ENCODE data around the gene LCE3D.
"Not testable (repeated sequence)": the region's sequence is repeated elsewhere in the genome, so short reads cannot be mapped to it uniquely, and the experiment has no call there.

The LCE3D gene, protein sequence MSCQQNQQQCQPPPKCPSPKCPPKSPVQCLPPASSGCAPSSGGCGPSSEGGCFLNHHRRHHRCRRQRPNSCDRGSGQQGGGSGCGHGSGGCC

DNA sequence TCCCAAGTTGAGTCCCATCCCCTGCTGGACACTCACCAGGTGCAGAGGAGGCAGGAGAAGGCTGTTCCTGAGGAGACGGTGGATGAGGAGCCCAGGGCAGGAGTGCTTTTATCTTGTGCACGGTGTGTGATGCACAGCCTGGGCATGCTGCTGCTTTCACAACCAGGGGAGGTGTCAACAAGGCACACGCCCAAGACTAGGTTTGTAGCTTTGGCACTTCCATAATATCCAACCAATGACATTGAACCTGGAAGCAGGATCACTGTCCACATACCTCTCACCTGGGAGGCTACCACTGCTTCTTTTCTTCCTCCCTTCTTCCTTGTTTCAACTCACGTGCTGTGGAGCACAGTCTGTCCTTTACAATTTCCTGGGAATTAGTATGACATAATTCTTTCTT is at the start of gene LCE3D:
LCE3D (minus strand) TSS at position 84 of the 400 bp plus-strand sequence. CDS start 580 bp downstream, outside the sequence.
- Mint-ChIP-seq H3K4me1 (no peaks in the 10 kb centered on the region), H3K27me3 (peaks cover 33% of the 10 kb centered on the region), H3K36me3 (ENCODE audit: insufficient read depth) (peaks cover 1% of the 10 kb centered on the region), H3K9me3 (no peaks in the 10 kb centered on the region), H3K27ac (ENCODE audit: low read depth) (no peak within 1 kb of the TSS), H3K4me3 (no peak within 1 kb of the TSS)
- DNase-seq (ENCODE audit: low spot score in 2 of 2) (no peak), ATAC-seq (replicated peaks; ENCODE audit: extremely low read depth, poor library complexity, severe bottlenecking) (no peak)

DNA sequence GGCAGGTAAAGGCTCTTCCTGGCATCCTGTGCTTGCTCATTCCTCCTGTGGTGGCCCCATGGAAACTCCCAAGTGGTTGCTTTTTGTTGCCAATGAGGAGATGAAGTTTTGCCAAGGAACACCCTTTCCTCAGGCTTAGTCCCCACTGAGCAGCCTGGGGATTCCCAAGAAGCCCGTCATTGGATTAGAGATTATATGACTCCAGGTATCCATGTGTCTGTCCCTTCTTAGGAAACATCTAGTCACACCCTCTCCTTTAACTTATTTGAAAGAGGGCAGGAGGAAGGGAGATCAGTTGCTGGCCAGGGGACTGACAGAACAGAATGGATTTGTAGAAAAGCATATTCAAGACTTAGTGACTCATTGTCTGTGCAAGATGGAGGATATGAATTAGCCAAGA is 46.4 kb upstream of the LCE3D start:
- Mint-ChIP-seq H3K4me1 (peaks cover 4% of the 10 kb centered on the region), H3K27ac (ENCODE audit: low read depth) (no peak overlapping the region), H3K4me3 (no peak overlapping the region), H3K9me3 (no peaks in the 10 kb centered on the region), H3K27me3 (peaks cover 76% of the 10 kb centered on the region), H3K36me3 (ENCODE audit: insufficient read depth) (no peaks in the 10 kb centered on the region)
- DNase-seq (ENCODE audit: low spot score in 2 of 2) (no peak), ATAC-seq (replicated peaks; ENCODE audit: extremely low read depth, poor library complexity, severe bottlenecking) (no peak)

DNA sequence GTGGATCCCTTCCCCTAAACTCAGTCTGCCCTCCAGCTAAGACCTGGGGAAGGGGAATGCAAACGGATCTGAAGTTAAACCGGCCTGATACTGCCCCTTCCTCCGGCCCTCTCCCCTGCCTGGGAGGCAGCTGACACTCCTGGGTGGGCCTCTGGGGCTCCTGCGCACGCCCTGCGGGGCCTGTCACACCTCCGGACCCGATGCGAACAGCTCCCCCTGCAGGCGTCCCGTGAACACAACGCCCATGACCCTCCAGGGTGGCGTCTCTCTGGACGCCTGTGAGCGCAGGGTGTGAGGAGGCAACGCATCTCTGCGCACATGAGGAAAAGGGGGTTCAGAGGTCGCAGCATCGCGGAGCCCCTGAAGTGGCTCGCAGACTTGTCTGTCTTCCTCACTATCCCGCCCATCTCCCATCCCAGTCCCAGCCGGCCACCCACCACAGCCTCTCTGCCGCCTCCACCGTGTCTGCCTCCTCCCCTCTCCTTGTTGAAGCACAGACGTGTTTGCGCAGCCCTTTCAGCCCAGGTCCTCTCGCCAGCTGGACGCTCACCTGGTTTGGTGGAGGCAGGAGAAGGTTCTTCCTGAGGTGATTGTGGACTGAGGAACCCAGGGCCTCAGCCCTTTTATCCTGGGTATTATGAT is 43.0 kb upstream of the LCE3D start:
- Mint-ChIP-seq H3K9me3 (peaks cover 5% of the 10 kb centered on the region), H3K36me3 (ENCODE audit: insufficient read depth) (no peaks in the 10 kb centered on the region), H3K27ac (ENCODE audit: low read depth) (no peak overlapping the region), H3K4me3 (no peak overlapping the region), H3K4me1 (peaks cover 4% of the 10 kb centered on the region), H3K27me3 (peaks cover 57% of the 10 kb centered on the region)
- ATAC-seq (replicated peaks; ENCODE audit: extremely low read depth, poor library complexity, severe bottlenecking) (no peak), DNase-seq (ENCODE audit: low spot score in 2 of 2) (no peak)

DNA sequence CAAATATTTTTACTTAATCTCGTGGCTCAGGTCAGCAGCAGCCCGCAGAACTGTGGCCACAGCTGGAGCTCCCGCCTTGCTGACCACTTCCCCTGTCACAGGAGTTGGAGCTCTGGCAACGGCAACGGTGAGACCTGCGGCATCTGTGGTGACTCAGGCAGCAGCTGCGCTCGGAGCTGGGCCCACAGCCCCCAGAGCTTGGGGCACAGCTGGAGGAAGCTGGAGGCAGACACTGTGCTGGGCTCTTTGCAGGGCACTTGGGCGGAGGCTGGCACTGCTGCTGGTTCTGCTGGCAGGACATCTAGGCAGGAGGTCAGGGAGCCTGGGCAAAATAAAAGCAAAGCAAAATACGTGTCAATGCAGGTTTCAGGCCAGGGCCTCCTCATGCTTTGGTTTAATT is 42.5 kb upstream of the LCE3D start, which contains the start of gene LCE3A:
LCE3A (minus strand) TSS at position 301 of the 400 bp plus-strand sequence; CDS start at position 301, 0 bp downstream.
- H3K4me1 Mint-ChIP-seq = peaks cover 4% of the 10 kb centered on the region
- no peak within 1 kb of the TSS for H3K4me3 Mint-ChIP-seq
- DNase-seq (ENCODE audit: low spot score in 2 of 2) (no peak), ATAC-seq (replicated peaks; ENCODE audit: extremely low read depth, poor library complexity, severe bottlenecking) (no peak)
- no peaks in the 10 kb centered on the region for H3K36me3 Mint-ChIP-seq (ENCODE audit: insufficient read depth)
- no peak within 1 kb of the TSS for H3K27ac Mint-ChIP-seq (ENCODE audit: low read depth)
- peaks cover 52% of the 10 kb centered on the region for H3K27me3 Mint-ChIP-seq
- peaks cover 8% of the 10 kb centered on the region for H3K9me3 Mint-ChIP-seq

DNA sequence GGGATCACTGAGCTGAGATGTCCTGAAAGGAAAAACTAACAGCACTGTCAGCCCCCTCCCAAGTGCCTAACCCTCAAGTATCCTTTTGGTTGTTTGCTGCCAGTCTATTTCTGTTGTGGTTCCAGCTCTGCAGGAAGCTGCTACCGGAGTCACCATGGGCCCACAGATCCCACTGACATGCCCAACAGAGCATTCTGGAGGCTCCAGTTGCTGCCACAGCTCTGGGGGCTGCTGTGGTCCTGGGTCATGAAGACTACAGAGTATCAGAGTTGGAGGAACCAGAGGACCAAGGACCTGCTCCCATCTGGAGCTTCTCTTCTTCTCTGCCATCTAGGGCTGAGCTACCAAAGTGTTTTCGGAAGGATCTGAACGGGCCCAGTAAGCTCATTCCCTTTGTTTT is 41.7 kb upstream of the LCE3D start:
- Mint-ChIP-seq H3K36me3 (ENCODE audit: insufficient read depth) (no peaks in the 10 kb centered on the region), H3K9me3 (peaks cover 12% of the 10 kb centered on the region), H3K27ac (ENCODE audit: low read depth) (no peak overlapping the region), H3K4me1 (peaks cover 4% of the 10 kb centered on the region), H3K27me3 (peaks cover 44% of the 10 kb centered on the region), H3K4me3 (no peak overlapping the region)
- ATAC-seq (replicated peaks; ENCODE audit: extremely low read depth, poor library complexity, severe bottlenecking) = no peak
- no peak for DNase-seq (ENCODE audit: low spot score in 2 of 2)

DNA sequence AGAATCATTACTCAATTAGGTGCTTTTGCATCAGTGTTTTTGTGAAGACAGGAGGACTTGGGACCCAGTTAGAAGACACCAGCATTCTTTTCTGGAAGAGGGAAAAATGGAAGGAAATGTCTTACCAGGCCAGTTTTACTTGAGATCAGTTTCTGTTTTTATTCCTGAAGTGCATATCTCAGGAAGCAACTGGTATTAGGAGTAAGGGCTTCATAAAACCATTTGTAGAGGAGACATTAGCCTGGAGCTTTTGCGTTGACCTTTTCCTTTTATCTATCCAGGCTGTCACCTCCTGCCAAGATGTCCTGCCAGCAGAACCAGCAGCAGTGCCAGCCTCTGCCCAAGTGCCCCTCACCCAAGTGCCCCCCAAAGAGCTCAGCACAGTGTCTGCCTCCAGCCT is 33.2 kb upstream of the LCE3D start, which contains the start of gene LCE3B:
LCE3B (plus strand) TSS at position 301 of the 400 bp plus-strand sequence; CDS start at position 301, 0 bp downstream.
- H3K36me3 Mint-ChIP-seq (ENCODE audit: insufficient read depth) = peaks cover 3% of the 10 kb centered on the region
- no peak for ATAC-seq (replicated peaks; ENCODE audit: extremely low read depth, poor library complexity, severe bottlenecking)
- no peak within 1 kb of the TSS for H3K4me3 Mint-ChIP-seq
- H3K27me3 Mint-ChIP-seq = peaks cover 25% of the 10 kb centered on the region
- H3K4me1 Mint-ChIP-seq = no peaks in the 10 kb centered on the region
- DNase-seq (ENCODE audit: low spot score in 2 of 2) = no peak
- H3K27ac Mint-ChIP-seq (ENCODE audit: low read depth) = no peak within 1 kb of the TSS
- peaks cover 8% of the 10 kb centered on the region for H3K9me3 Mint-ChIP-seq

DNA sequence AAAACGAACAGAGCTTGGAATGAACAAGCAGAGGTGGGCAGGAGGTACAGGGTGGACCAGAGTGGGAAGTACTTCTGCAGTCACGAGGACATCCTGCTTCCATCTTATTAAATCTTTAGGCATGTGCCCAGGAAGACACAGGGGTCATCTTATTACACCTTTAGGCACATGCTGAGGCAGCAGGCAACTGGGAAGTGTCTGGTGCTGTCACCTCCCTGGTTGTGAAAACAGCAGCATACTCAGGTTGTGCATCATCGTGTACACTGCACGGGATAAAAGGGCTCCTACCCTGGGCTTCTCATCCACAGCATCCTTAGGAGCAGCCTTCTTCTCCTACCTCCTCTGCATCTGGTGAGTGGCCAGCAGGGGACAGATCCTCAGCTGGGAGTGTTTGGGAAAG is 19.6 kb upstream of the LCE3D start, which contains the start of gene LCE3C:
LCE3C (plus strand) TSS at position 301 of the 400 bp plus-strand sequence. CDS start 498 bp downstream, outside the sequence.
- peaks cover 9% of the 10 kb centered on the region for H3K27me3 Mint-ChIP-seq
- ATAC-seq (replicated peaks; ENCODE audit: extremely low read depth, poor library complexity, severe bottlenecking) = no peak
- H3K4me1 Mint-ChIP-seq = no peaks in the 10 kb centered on the region
- H3K9me3 Mint-ChIP-seq = no peaks in the 10 kb centered on the region
- no peak within 1 kb of the TSS for H3K27ac Mint-ChIP-seq (ENCODE audit: low read depth)
- no peak within 1 kb of the TSS for H3K4me3 Mint-ChIP-seq
- DNase-seq (ENCODE audit: low spot score in 2 of 2) = no peak
- H3K36me3 Mint-ChIP-seq (ENCODE audit: insufficient read depth) = no peaks in the 10 kb centered on the region

DNA sequence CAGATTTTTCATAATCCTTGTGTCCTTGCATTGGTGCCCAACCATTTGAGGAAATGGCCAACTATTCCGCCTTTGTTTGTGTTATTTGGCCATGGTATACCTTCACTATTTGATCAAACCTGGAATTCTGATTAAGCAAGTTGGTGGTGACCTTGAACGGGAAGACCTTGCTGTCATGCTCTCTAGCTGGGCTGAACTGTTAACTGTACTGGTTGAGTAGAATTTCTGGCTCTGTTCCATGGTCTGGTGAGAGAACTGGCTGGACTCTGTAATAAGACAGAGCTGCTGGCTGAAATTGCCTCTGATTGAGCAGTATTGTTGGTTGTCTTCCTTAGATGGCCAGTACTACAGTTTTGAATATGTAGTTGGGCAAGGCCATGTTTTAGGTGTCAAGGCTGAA is 16.7 kb upstream of the LCE3D start:
- Mint-ChIP-seq H3K27me3 (no peaks in the 10 kb centered on the region), H3K4me1 (no peaks in the 10 kb centered on the region), H3K27ac (ENCODE audit: low read depth) (no peak overlapping the region), H3K4me3 (no peak overlapping the region), H3K36me3 (ENCODE audit: insufficient read depth) (no peaks in the 10 kb centered on the region), H3K9me3 (no peaks in the 10 kb centered on the region)
- no peak for DNase-seq (ENCODE audit: low spot score in 2 of 2)
- no peak for ATAC-seq (replicated peaks; ENCODE audit: extremely low read depth, poor library complexity, severe bottlenecking)

DNA sequence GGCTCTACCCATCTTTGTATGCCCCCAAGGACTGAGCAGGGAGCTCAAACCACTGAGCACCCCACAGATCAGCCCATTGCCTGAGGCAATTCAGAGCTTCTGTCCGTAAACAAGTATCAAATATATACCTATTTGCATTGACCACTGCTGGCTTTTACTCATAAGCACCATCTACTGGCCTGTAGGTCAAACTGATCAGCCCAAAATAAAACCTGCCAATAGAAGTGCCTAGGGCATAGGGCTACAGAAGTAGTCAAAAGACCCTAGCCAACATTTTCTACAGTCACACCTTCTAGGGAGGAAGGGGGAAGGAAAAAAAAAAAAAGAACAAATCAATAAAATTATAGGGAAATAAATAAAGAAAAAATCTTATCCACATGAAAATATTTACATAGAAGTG is 5.3 kb upstream of the LCE3D start:
- H3K27me3 Mint-ChIP-seq = peaks cover 24% of the 10 kb centered on the region
- DNase-seq (ENCODE audit: low spot score in 2 of 2) (no peak), ATAC-seq (replicated peaks; ENCODE audit: extremely low read depth, poor library complexity, severe bottlenecking) (no peak)
- H3K36me3 Mint-ChIP-seq (ENCODE audit: insufficient read depth) = no peaks in the 10 kb centered on the region
- H3K4me1 Mint-ChIP-seq = no peaks in the 10 kb centered on the region
- no peak overlapping the region for H3K4me3 Mint-ChIP-seq
- H3K9me3 Mint-ChIP-seq = no peaks in the 10 kb centered on the region
- H3K27ac Mint-ChIP-seq (ENCODE audit: low read depth) = no peak overlapping the region

DNA sequence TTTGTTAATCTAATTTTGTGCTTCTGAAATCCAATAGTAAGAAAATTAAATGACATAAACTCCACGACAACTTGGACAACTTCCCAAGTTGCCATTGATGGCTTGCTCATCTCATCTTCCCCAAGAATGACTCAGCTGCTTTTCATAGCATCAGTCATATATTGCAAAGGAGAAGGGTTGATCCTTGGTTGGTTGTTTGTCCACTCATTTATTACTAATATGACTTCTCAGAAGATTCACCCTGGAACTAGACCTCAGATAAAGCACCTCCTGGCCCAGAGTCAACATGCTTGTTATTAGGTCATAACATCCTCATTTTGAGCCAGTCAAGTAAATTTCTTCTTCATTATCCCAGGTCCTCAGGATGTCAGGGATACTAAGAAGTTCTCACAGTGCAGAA is 2.3 kb upstream of the LCE3D start:
- Mint-ChIP-seq H3K27me3 (peaks cover 43% of the 10 kb centered on the region), H3K4me1 (no peaks in the 10 kb centered on the region), H3K4me3 (no peak overlapping the region), H3K27ac (ENCODE audit: low read depth) (no peak overlapping the region), H3K9me3 (no peaks in the 10 kb centered on the region), H3K36me3 (ENCODE audit: insufficient read depth) (no peaks in the 10 kb centered on the region)
- DNase-seq (ENCODE audit: low spot score in 2 of 2) = no peak
- no peak for ATAC-seq (replicated peaks; ENCODE audit: extremely low read depth, poor library complexity, severe bottlenecking)

DNA sequence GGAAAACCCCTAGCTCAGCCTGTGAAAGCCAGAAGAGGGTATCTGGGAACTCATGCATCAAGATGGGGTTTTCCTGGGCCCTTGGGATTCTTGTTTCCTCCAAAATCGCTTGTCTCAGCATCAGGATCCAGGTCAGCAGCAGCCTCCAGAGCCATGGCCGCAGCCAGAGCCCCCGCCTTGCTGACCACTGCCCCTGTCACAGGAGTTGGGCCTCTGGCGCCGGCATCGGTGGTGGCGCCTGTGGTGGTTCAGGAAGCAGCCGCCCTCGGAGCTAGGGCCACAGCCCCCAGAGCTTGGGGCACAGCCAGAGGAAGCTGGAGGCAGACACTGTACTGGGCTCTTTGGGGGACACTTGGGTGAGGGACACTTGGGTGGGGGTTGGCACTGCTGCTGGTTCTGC is 790 bp downstream of the LCE3D start:
- ATAC-seq (replicated peaks; ENCODE audit: extremely low read depth, poor library complexity, severe bottlenecking); DNase-seq (ENCODE audit: low spot score in 2 of 2); H3K36me3 Mint-ChIP-seq (ENCODE audit: insufficient read depth); H3K9me3 Mint-ChIP-seq; H3K27ac Mint-ChIP-seq (ENCODE audit: low read depth); H3K4me3 Mint-ChIP-seq; H3K4me1 Mint-ChIP-seq: not testable (repeated sequence)
- H3K27me3 Mint-ChIP-seq = peaks cover 42% of the 10 kb centered on the region

DNA sequence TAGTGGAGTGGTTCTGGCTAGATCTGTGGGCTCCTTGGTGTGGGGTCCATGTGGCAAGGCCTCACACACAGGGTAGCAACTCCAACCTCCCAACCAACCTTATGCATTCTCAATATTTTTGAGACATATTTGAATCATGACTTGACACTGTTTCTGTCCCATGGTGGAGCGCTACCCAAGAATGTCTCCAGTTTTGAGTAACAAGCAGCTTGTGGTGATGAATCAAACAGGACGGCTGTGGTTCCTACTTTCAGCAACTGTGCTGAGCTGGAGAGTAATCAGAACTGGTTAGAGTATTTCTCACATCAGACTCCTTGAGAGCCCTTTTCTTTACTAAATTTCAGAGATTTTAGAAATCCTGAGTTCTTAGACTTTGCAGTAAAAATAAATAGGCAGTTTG is 3.1 kb downstream of the LCE3D start:
- Mint-ChIP-seq H3K4me1 (no peaks in the 10 kb centered on the region), H3K9me3 (no peaks in the 10 kb centered on the region), H3K27ac (ENCODE audit: low read depth) (no peak overlapping the region), H3K4me3 (no peak overlapping the region), H3K27me3 (peaks cover 65% of the 10 kb centered on the region), H3K36me3 (ENCODE audit: insufficient read depth) (peaks cover 1% of the 10 kb centered on the region)
- no peak for DNase-seq (ENCODE audit: low spot score in 2 of 2)
- no peak for ATAC-seq (replicated peaks; ENCODE audit: extremely low read depth, poor library complexity, severe bottlenecking)

DNA sequence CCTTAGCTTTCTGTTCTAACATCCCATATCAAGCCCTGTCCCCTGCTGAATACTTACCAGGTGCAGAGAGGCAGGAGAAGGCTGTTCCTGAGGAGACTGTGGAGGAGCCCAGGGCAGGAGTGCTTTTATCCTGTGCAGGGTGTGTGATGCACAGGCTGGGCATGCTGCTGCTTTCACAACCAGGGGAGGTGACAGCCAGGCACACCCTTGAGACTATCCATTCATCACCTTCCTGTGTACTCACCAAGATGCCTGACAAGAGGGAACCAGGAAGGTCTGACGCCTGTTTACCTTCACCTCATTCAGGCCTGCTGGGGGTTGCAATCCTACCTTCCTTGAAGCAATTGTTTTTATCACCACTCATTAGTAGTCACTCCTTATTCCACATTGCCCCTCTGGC is 13.6 kb downstream of the LCE3D start, which contains the start of gene LCE3E:
LCE3E (minus strand) TSS at position 100 of the 400 bp plus-strand sequence. CDS start 572 bp downstream, outside the sequence.
- Mint-ChIP-seq H3K4me3 (no peak within 1 kb of the TSS), H3K27ac (ENCODE audit: low read depth) (no peak within 1 kb of the TSS), H3K4me1 (no peaks in the 10 kb centered on the region), H3K27me3 (peaks cover 10% of the 10 kb centered on the region), H3K9me3 (no peaks in the 10 kb centered on the region), H3K36me3 (ENCODE audit: insufficient read depth) (peaks cover 1% of the 10 kb centered on the region)
- DNase-seq (ENCODE audit: low spot score in 2 of 2) = no peak
- no peak for ATAC-seq (replicated peaks; ENCODE audit: extremely low read depth, poor library complexity, severe bottlenecking)
